BE2C (cell line): Measurements from ENCODE around the gene SYNPO.

ENCODE experiments used
- DNase-seq: peaks from one replicate; pipeline ENCODE4 v3.0.0-alpha.2; 2020
- H3K27me3 ChIP-seq: fragments of 250-450 bp; sonication (Bioruptor Pico); 2 replicates; pipeline ENCODE4 v1.5.1; 2020; ENCODE audit warnings: mild to moderate bottlenecking
- H3K36me3 ChIP-seq: fragments of 250-450 bp; sonication (Bioruptor Pico); 2 replicates; pipeline ENCODE4 v1.5.1; 2020; ENCODE audit warnings: mild to moderate bottlenecking
- H3K4me1 ChIP-seq: fragments of 250-450 bp; sonication (Bioruptor Pico); 2 replicates; pipeline ENCODE4 v1.5.1; 2020
- H3K4me3 ChIP-seq: 2 replicates; pipeline ENCODE4 v1.5.1; 2011; ENCODE audit warnings: low read depth, low read length
- H3K9me3 ChIP-seq: fragments of 250-450 bp; sonication (Bioruptor Pico); 2 replicates; pipeline ENCODE4 v1.5.1; 2020
- TF ChIP-seq, protein P1 (sequence below): IDR thresholded peaks from 2 replicates; pipeline ENCODE4 v1.5.1; 2012; ENCODE audit warnings: mild to moderate bottlenecking, low read depth, low read length

The SYNPO gene

DNA sequence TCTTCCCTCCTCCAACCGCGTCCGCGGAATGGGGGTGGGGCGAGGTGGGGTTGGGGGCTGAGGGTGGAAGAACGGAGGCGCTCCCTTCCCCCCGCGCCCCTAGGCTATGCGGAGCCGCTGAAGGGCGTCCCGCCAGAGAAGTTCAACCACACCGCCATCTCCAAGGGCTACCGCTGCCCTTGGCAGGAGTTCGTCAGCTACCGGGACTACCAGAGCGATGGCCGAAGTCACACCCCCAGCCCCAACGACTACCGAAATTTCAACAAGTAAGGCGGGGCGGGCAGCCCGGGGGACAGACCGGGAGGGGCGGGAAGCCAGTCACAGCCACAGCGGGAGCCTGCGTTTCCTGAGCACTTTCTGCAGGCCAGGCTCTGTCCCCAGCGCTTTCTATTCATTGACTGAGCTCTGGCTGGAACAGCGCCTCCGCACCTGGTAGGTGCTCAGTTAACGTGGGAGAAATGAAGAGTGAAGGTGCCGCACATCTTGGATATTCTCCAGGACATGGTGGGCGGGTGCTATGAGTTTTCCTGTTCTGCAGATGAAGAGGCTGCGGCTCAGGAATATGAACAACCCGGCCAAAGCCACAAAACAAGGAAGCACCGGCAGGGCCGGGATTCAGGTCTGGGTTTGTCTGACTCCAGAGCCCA, 31.9 kb downstream of the SYNPO start:
- no peaks in the 10 kb centered on the region for H3K9me3 ChIP-seq
- no peaks in the 10 kb centered on the region for H3K4me1 ChIP-seq
- H3K27me3 ChIP-seq, result no peaks in the 10 kb centered on the region
- peak overlapping the region; percentile 67 for H3K4me3 ChIP-seq
- no peaks in the 10 kb centered on the region for H3K36me3 ChIP-seq
- TF ChIP-seq, protein P1, sequence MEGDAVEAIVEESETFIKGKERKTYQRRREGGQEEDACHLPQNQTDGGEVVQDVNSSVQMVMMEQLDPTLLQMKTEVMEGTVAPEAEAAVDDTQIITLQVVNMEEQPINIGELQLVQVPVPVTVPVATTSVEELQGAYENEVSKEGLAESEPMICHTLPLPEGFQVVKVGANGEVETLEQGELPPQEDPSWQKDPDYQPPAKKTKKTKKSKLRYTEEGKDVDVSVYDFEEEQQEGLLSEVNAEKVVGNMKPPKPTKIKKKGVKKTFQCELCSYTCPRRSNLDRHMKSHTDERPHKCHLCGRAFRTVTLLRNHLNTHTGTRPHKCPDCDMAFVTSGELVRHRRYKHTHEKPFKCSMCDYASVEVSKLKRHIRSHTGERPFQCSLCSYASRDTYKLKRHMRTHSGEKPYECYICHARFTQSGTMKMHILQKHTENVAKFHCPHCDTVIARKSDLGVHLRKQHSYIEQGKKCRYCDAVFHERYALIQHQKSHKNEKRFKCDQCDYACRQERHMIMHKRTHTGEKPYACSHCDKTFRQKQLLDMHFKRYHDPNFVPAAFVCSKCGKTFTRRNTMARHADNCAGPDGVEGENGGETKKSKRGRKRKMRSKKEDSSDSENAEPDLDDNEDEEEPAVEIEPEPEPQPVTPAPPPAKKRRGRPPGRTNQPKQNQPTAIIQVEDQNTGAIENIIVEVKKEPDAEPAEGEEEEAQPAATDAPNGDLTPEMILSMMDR, result no peak
- no peak for DNase-seq

DNA sequence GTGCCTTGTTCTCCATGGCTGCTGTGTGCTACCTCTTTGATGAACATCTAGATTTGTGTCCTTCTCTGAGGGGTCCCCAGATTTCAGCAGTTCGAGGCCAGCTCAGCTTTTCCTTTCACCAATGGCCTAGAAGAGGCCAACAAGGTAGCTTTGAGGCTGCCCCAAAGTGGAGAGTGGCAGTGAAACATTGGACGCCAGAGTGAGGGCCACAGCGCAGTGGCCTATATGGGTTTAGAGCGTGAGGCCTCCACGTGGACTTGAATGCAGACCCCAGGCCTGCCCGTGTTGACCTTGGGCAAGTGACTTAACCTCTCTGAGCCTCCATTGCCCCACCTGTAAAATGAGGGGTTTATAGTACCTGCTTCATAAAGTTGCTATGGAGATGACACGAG, 32.4 kb downstream of the SYNPO start:
- no peaks in the 10 kb centered on the region for H3K9me3 ChIP-seq
- no peaks in the 10 kb centered on the region for H3K27me3 ChIP-seq
- H3K4me1 ChIP-seq, result no peaks in the 10 kb centered on the region
- H3K36me3 ChIP-seq, result no peaks in the 10 kb centered on the region
- DNase-seq, result no peak
- TF ChIP-seq, protein P1, result no peak
- peak overlapping the region; percentile 67 for H3K4me3 ChIP-seq

DNA sequence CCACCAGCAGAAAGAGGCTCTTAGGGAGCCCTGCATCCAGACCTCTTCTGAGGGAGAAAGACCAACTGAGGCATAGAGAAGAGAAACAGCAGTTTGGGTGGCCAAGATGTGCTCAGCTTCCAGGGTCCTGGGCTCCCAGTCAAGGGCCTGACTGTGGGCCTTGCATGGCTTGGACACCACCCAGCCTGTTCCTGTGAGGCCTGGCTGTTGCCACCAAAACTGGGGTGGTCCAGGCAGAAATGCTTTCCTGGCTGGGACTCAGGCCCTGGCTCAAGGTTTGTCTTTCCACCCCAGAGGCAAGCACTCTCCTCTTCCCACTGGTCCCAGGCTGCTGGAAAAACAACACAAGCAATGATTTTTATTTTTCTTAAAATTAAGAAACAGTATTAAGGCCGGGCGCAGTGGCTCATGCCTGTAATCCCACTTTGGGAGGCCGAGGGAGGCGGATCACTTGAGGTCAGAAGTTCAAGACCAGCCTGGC, 33.9 kb downstream of the SYNPO start:
- no peak for DNase-seq
- H3K4me1 ChIP-seq, result no peaks in the 10 kb centered on the region
- H3K9me3 ChIP-seq, result no peaks in the 10 kb centered on the region
- H3K4me3 ChIP-seq, result no peak overlapping the region
- no peaks in the 10 kb centered on the region for H3K27me3 ChIP-seq
- no peaks in the 10 kb centered on the region for H3K36me3 ChIP-seq
- TF ChIP-seq, protein P1, result no peak

DNA sequence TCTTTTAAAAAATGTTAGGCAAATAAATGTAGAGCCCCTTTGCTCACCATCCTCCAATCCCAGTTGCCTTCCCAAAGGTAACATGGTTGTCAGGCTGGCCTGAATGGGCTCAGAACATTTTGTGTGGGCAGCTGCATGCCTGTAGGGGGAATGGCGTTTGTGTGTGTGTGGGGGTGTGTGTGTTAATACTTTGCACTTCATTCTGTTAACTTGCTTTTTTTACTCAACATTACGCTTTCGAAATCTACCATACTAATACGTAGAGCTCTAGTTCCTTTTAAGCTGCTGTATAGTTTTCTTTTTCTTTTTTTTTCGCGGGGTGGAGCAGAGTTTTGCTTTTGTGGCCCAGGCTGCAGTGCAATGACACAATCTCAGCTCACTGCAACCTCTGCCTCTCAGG, 34.6 kb downstream of the SYNPO start:
- TF ChIP-seq, protein P1, result no peak
- no peaks in the 10 kb centered on the region for H3K4me1 ChIP-seq
- no peak for DNase-seq
- no peaks in the 10 kb centered on the region for H3K9me3 ChIP-seq
- H3K36me3 ChIP-seq, result no peaks in the 10 kb centered on the region
- H3K27me3 ChIP-seq, result no peaks in the 10 kb centered on the region
- H3K4me3 ChIP-seq, result no peak overlapping the region

DNA sequence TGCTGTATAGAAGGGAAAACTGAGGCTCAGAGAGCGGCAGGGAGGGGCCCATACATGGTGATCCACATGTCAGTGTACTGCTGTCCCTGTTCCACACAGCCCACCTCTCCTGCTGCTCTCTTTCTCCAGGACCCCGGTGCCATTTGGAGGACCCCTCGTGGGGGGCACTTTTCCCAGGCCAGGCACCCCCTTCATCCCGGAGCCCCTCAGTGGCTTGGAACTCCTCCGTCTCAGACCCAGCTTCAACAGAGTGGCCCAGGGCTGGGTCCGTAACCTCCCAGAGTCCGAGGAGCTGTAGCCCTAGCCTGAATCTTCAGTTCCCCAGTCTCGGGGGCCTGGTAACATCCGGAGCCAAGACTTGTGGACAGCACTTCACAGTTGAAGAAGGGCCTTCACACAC, 36.1 kb downstream of the SYNPO start:
- TF ChIP-seq, protein P1, result no peak
- Histone ChIP-seq H3K4me3 (no peak overlapping the region), H3K4me1 (no peaks in the 10 kb centered on the region), H3K9me3 (no peaks in the 10 kb centered on the region), H3K27me3 (no peaks in the 10 kb centered on the region), H3K36me3 (no peaks in the 10 kb centered on the region)
- DNase-seq, result no peak

DNA sequence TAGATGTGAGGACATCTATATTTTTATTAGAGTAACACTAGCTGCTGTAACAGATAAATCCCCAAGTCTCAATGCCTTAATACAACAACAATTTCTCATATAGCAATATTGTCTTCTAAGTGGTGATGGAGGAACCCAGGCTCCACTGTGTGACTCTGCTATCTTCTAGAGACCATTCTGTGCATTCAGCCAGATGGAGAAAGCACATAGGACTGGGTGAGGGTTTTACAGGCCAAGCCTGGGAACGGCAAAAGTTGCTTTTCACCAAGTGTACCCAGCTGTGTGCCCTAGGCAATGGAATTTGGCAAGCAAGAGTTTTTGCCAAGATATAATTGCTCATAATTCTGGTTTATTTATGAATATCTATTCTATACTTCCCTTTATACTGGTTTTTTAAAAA, 48.7 kb downstream of the SYNPO start:
- TF ChIP-seq, protein P1, result no peak
- Histone ChIP-seq H3K9me3 (no peaks in the 10 kb centered on the region; the same call in 1 of the 2 replicates), H3K4me3 (no peak overlapping the region), H3K27me3 (no peaks in the 10 kb centered on the region), H3K36me3 (peaks cover 38% of the 10 kb centered on the region), H3K4me1 (no peaks in the 10 kb centered on the region)
- no peak for DNase-seq
